ENCODE data around the gene SARS1. TPM values are rescaled to one million over a fixed set of nuclear protein-coding genes. Genes with fewer than 3 reads are reported as not detected.

The SARS1 gene
- total and polyA plus RNA-seq, 8 donors, result 139 to 189 (median 145) TPM

DNA sequence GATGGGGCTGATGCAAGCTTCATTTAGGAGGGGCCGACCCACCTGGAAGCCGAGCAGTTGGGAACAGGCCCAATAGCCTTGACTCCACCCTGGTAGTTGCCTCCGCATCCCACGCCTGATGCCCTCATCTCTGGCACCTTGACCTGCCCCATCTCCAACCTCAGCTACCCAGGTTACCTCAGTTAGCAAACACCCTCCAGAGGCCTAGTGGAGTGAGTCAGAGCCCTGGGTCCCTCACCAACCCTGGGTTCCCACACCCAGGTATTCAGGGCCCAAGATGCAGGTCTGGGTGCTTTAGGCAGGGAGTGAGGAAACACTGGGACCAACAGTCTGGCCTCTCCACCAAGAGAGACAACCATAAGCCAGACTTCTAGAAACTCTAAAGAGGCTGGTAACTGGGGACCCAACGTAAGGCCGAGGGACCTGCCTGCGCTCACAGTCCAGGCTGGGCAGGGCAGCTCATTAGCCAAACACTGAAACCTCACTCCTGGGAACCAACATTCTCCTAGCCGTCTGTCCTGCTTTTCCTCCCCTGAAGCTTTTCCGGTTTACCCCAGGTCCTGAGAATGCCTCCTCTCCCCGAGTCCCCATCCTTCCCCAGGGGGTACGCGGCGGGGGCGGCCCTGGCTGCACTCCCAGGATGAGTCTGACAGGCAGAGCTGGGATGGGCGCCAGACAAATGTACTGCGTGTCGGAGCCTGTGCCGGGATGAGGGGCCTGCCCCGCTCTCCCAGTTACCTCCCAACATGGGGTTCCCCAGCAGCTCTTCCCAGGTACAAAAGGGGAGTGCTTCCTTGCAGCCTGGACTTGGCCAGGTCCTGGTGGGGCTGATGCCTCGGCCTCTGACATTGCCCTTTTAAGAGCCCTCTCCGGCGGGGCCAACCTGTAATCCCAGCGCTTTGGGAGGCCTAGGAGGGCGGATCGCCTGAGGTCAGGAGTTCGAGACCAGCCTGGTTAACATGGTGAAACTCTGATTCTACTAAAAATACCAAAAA, 26.7 kb downstream of the SARS1 start:
- intact Hi-C loops (cut with DNase I), result no loop called here
- DNase-seq (peak in 2 of 4 donors; percentile 37 to 82), ATAC-seq (peak; percentile 71)
- H3K4me1 ChIP-seq, result peaks cover 17 to 19% of the 10 kb centered on the region in 2 donors
- H3K36me3 ChIP-seq, result peaks cover 10 to 44% of the 10 kb centered on the region in 2 donors
- no peak overlapping the region for H3K4me3 ChIP-seq
- peaks cover 0 to 38% of the 10 kb centered on the region in 2 donors for H3K27me3 ChIP-seq
- TF ChIP-seq, protein P1, sequence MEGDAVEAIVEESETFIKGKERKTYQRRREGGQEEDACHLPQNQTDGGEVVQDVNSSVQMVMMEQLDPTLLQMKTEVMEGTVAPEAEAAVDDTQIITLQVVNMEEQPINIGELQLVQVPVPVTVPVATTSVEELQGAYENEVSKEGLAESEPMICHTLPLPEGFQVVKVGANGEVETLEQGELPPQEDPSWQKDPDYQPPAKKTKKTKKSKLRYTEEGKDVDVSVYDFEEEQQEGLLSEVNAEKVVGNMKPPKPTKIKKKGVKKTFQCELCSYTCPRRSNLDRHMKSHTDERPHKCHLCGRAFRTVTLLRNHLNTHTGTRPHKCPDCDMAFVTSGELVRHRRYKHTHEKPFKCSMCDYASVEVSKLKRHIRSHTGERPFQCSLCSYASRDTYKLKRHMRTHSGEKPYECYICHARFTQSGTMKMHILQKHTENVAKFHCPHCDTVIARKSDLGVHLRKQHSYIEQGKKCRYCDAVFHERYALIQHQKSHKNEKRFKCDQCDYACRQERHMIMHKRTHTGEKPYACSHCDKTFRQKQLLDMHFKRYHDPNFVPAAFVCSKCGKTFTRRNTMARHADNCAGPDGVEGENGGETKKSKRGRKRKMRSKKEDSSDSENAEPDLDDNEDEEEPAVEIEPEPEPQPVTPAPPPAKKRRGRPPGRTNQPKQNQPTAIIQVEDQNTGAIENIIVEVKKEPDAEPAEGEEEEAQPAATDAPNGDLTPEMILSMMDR (IDR thresholded peaks at IDR 0.05), result no peak
- no peak overlapping the region for H3K27ac ChIP-seq
- no peaks in the 10 kb centered on the region for H3K9me3 ChIP-seq

DNA sequence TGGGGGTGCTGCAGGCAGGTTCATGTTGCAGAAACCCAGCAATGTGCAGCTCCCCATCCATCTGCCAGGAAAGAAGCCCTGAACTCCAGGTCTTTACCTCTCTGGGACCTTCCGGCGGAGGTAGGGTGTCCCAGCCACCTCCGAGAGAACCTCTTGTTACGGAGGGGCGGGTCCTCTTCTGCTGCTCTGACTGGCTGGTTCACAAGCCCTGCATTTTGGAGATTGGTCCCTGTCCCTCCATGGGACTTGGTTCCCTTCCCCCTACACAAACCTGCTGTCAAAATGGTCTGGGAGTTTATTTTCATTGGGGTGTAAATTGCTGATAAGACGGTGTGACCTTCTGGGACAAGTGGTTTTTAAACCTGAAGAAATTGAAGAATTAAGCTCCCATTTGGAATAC, 27.6 kb downstream of the SARS1 start:
- TF ChIP-seq, protein P1 (IDR thresholded peaks at IDR 0.05), result no peak
- ATAC-seq (peak; percentile 20), DNase-seq (peak in 1 of 4 donors; percentile 13)
- no peaks in the 10 kb centered on the region for H3K9me3 ChIP-seq
- peaks cover 0 to 38% of the 10 kb centered on the region in 2 donors for H3K27me3 ChIP-seq
- peaks cover 17 to 19% of the 10 kb centered on the region in 2 donors for H3K4me1 ChIP-seq
- intact Hi-C loops (cut with DNase I), result no loop called here
- peaks cover 6 to 35% of the 10 kb centered on the region in 2 donors for H3K36me3 ChIP-seq
- no peak overlapping the region for H3K27ac ChIP-seq
- no peak overlapping the region for H3K4me3 ChIP-seq

DNA sequence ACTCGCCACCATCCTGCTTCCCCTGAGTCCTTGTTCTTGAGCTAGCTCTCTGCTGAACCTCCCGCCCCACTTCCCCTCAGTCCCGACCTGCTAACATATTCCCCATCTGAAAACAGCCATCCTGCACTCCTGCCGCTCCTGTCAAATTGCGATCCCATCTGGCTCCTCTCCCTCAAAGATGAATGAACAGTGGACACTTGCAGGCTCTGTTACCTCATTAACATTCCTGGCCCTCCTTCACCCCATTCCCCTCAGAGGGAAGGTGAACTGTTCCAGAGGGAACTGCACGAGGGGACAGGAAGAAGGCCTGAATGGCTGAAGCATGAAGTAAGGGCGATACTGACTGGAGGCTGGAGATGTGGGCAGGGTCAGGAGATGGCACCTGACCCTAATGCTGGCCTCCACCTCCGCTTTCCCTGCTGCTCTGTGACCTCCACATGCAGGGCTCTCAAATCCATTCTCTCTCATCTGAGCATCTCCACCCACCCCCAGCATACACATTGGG, 28.2 kb downstream of the SARS1 start:
- ATAC-seq (no peak), DNase-seq (peak in 1 of 4 donors; percentile 10)
- intact Hi-C loops (cut with DNase I), result no loop called here
- Histone ChIP-seq H3K4me1 (peaks cover 17 to 19% of the 10 kb centered on the region in 2 donors), H3K36me3 (peaks cover under 1 to 30% of the 10 kb centered on the region in 2 donors), H3K27me3 (peaks cover 0 to 38% of the 10 kb centered on the region in 2 donors), H3K27ac (no peak overlapping the region), H3K4me3 (no peak overlapping the region), H3K9me3 (no peaks in the 10 kb centered on the region)
- TF ChIP-seq, protein P1 (IDR thresholded peaks at IDR 0.05), result no peak

DNA sequence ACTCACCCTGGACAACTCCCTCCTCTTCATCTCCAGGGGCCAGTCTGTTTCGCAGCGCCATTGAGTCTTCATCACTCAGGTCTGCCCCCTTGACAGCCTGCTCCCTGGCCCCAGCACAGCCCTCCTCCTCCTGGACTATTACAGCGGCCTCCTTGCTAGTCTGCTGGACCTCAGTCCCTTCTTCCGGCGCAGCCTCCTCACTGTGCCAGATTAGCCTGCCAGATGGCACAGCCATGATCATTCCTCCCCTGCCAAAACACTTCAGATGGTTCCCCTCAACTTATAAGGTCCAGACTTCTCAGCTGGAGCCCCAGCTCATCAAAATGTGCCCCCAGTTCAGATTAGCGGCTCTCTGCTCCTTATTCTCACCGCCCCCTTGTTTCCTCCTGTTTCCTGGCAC, 28.7 kb downstream of the SARS1 start:
- TF ChIP-seq, protein P1 (IDR thresholded peaks at IDR 0.05), result no peak
- ATAC-seq, result no peak
- intact Hi-C loops (cut with DNase I), result no loop called here

DNA sequence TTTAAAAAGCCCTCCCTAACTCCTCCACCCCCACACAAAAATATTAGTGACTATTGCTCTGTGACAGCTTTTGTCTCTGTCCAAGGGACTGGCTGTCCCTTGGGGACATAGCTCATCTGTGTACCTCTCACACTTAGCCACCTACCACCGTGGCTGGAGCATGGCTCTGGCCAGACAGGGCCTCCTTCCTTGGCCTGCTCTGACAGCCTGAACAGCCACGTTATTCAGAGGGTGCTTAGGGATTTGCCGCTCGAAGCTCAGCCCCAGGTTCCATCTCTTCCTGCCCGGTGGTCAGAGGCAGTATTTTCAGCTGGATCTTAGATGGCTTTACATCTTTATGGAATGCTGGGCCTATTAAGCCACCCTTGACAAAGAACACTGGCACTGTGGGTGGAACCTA, 29.5 kb downstream of the SARS1 start:
- Histone ChIP-seq H3K27ac (no peak overlapping the region), H3K4me3 (no peak overlapping the region), H3K4me1 (peaks cover 17 to 19% of the 10 kb centered on the region in 2 donors), H3K9me3 (no peaks in the 10 kb centered on the region), H3K36me3 (peaks cover 0 to 17% of the 10 kb centered on the region in 2 donors), H3K27me3 (peaks cover 0 to 41% of the 10 kb centered on the region in 2 donors)
- TF ChIP-seq, protein P1 (IDR thresholded peaks at IDR 0.05), result no peak
- DNase-seq (no peak), ATAC-seq (no peak)
- intact Hi-C loops (cut with DNase I), result no loop called here

More for the DNA sequence above, 28.7 kb downstream of the SARS1 start:
- no peaks in the 10 kb centered on the region for H3K9me3 ChIP-seq
- H3K36me3 ChIP-seq, result peaks cover 0 to 25% of the 10 kb centered on the region in 2 donors
- DNase-seq, result peak in 2 of 4 donors; percentile 57
- peaks cover 17 to 19% of the 10 kb centered on the region in 2 donors for H3K4me1 ChIP-seq
- H3K27me3 ChIP-seq, result peaks cover 0 to 38% of the 10 kb centered on the region in 2 donors
- no peak overlapping the region for H3K27ac ChIP-seq
- no peak overlapping the region for H3K4me3 ChIP-seq

Measured in left lung (tissue), 10 donors.